WTC11 (cell line): ENCODE measurements around the gene UQCR10. TPM values are rescaled to one million over a fixed set of nuclear protein-coding genes. Genes with fewer than 3 reads are reported as not detected.

Experiments
- ATAC-seq: fragments of 200-7000 bp; cut with Tn5 transposase; 2 replicates; pipeline ENCODE4 v1.10.0; 2021; ENCODE audit warnings: mild to moderate bottlenecking, moderate library complexity
- CTCF ChIA-PET: fragments of 300-600 bp; sonication (Branson Sonifier 250); formaldehyde crosslinking; loops from one replicate; lab custom pipeline; 2021; ENCODE audit warnings: antibody characterized with exemption; lab: Charles Lee
- POLR2A ChIA-PET: fragments of 350-600 bp; sonication (Branson Sonifier 250); formaldehyde crosslinking; loops from one replicate; lab custom pipeline; 2021; ENCODE audit warnings: antibody characterized with exemption; lab: Charles Lee
- DNase-seq: peaks from one replicate; pipeline ENCODE4 v3.0.0; 2021; ENCODE audit warnings: low spot score
- H3K27ac Mint-ChIP-seq: 2 replicates; pipeline ENCODE4 v1.8.0; 2021; ENCODE audit warnings: mixed read lengths
- H3K27me3 Mint-ChIP-seq: 2 replicates; pipeline ENCODE4 v1.8.0; 2021; ENCODE audit warnings: low read depth, mild to moderate bottlenecking, moderate library complexity, mixed read lengths
- H3K36me3 Mint-ChIP-seq: 2 replicates; pipeline ENCODE4 v1.8.0; 2021; ENCODE audit warnings: mixed read lengths
- H3K4me1 Mint-ChIP-seq: 2 replicates; pipeline ENCODE4 v1.8.0; 2022; ENCODE audit warnings: mixed read lengths
- H3K4me3 Mint-ChIP-seq: 2 replicates; pipeline ENCODE4 v1.8.0; 2021; ENCODE audit warnings: mild to moderate bottlenecking, moderate library complexity, mixed read lengths
- H3K9me3 Mint-ChIP-seq: 2 replicates; pipeline ENCODE4 v1.8.0; 2021; ENCODE audit warnings: mixed read lengths
- CREM ChIP-seq: sonication (generic); formaldehyde crosslinking; IDR thresholded peaks from 2 replicates; pipeline ENCODE4 v1.8.1; 2022; ENCODE audit warnings: mild to moderate bottlenecking, missing genetic modification reagents, moderate library complexity
- E2F4 ChIP-seq: sonication (generic); formaldehyde crosslinking; IDR thresholded peaks from 2 replicates; pipeline ENCODE4 v1.8.1; 2022; ENCODE audit warnings: low read depth, mild to moderate bottlenecking, moderate library complexity, missing genetic modification reagents, borderline replicate concordance
- EMX1 ChIP-seq: fragments of 250-450 bp; sonication (Bioruptor Pico); IDR thresholded peaks from 2 replicates; pipeline ENCODE4 v1.8.0; 2021; ENCODE audit warnings: mild to moderate bottlenecking
- ETV6 ChIP-seq: sonication (generic); formaldehyde crosslinking; IDR thresholded peaks from 2 replicates; pipeline ENCODE4 v1.8.1; 2022; ENCODE audit warnings: mild to moderate bottlenecking, missing genetic modification reagents
- FOXP4 ChIP-seq: sonication (generic); formaldehyde crosslinking; IDR thresholded peaks from 2 replicates; pipeline ENCODE4 v1.8.0; 2022; ENCODE audit warnings: mild to moderate bottlenecking, missing genetic modification reagents
- GTF2I ChIP-seq: fragments of 250-450 bp; sonication (Bioruptor Pico); conservative IDR thresholded peaks from 2 replicates; pipeline ENCODE4 v1.4.0; 2021; ENCODE audit warnings: mild to moderate bottlenecking
- NFYB ChIP-seq: sonication (generic); formaldehyde crosslinking; conservative IDR thresholded peaks from 2 replicates; pipeline ENCODE4 v1.8.0; 2022; ENCODE audit warnings: low read depth, missing genetic modification reagents
- PRDM15 ChIP-seq: sonication (generic); formaldehyde crosslinking; IDR thresholded peaks from 2 replicates; pipeline ENCODE4 v1.8.0; 2022; ENCODE audit warnings: missing genetic modification reagents
- PRRX2 ChIP-seq: fragments of 250-450 bp; sonication (Bioruptor Pico); IDR thresholded peaks from 2 replicates; pipeline ENCODE4 v1.8.0; 2021; ENCODE audit warnings: mild to moderate bottlenecking
- RELA ChIP-seq: sonication (generic); formaldehyde crosslinking; IDR thresholded peaks from 2 replicates; pipeline ENCODE4 v1.8.1; 2022; ENCODE audit warnings: missing genetic modification reagents, mild to moderate bottlenecking, borderline replicate concordance
- SOX15 ChIP-seq: fragments of 250-450 bp; sonication (Bioruptor Pico); IDR thresholded peaks from 2 replicates; pipeline ENCODE4 v1.9.0; 2021; ENCODE audit warnings: mild to moderate bottlenecking
- SP1 ChIP-seq: sonication (generic); formaldehyde crosslinking; conservative IDR thresholded peaks from 2 replicates; pipeline ENCODE4 v1.8.1; 2022; ENCODE audit warnings: missing genetic modification reagents
- TEAD4 ChIP-seq: sonication (generic); formaldehyde crosslinking; IDR thresholded peaks from 2 replicates; pipeline ENCODE4 v1.8.0; 2022; ENCODE audit warnings: mild to moderate bottlenecking, missing genetic modification reagents
- ZNF281 ChIP-seq: sonication (generic); formaldehyde crosslinking; IDR thresholded peaks from 2 replicates; pipeline ENCODE4 v1.8.0; 2023; ENCODE audit warnings: mild to moderate bottlenecking, missing genetic modification reagents
- ZNF317 ChIP-seq: sonication (generic); formaldehyde crosslinking; IDR thresholded peaks from 2 replicates; pipeline ENCODE4 v1.8.1; 2023; ENCODE audit warnings: low read depth, mild to moderate bottlenecking, moderate library complexity, missing genetic modification reagents, borderline replicate concordance
- total RNA-seq: library from RNA; stranded (reverse); gene quantifications from 3 replicates; pipeline ENCODE4 v1.2.3, GENCODE V29; 2021

The UQCR10 gene
- total RNA-seq, 1 experiment from 2014 or later, result 119 TPM

- POLR2A ChIA-PET, result no interaction called here
- Mint-ChIP-seq H3K36me3 (peaks cover 13% of the 10 kb centered on the region; the same call in 1 of the 2 replicates), H3K4me1 (no peaks in the 10 kb centered on the region), H3K4me3 (no peak overlapping the region), H3K9me3 (no peaks in the 10 kb centered on the region), H3K27me3 (no peaks in the 10 kb centered on the region), H3K27ac (no peak overlapping the region)
- no peak for TF ChIP-seq SP1 (CRISPR knock-in tag)
- ATAC-seq (no peak), DNase-seq (no peak)
- CTCF ChIA-PET, result interaction anchor here (1.8 kb wide), 1 partner anchor 208 kb away, joined by 4 read pairs; no protein-coding TSS in a partner anchor
These were observed 30.2 kb downstream of the UQCR10 start for GRCh38 chr22:29797351-29797750.

GRCh38 chr22:29798318-29798717 lies 31.1 kb downstream of the UQCR10 start:
- no peak for TF ChIP-seq SOX15 (CRISPR knock-in tag)
- TF ChIP-seq NFYB (CRISPR knock-in tag), result no peak
- no peak for TF ChIP-seq PRDM15 (CRISPR knock-in tag)
- TF ChIP-seq FOXP4 (CRISPR knock-in tag), result no peak
- no peak for TF ChIP-seq PRRX2 (CRISPR knock-in tag)
- no peak for TF ChIP-seq E2F4 (CRISPR knock-in tag)
- no peak for TF ChIP-seq GTF2I (CRISPR knock-in tag)
- TF ChIP-seq, all 79 proteins: peak for 0
- ATAC-seq, result no peak
- no peaks in the 10 kb centered on the region for H3K27me3 Mint-ChIP-seq
- no peak overlapping the region for H3K27ac Mint-ChIP-seq
- CTCF ChIA-PET, result no interaction called here
- H3K9me3 Mint-ChIP-seq, result no peaks in the 10 kb centered on the region
- no peak for DNase-seq
- peaks cover 9% of the 10 kb centered on the region; the same call in 1 of the 2 replicates for H3K36me3 Mint-ChIP-seq
- no peaks in the 10 kb centered on the region for H3K4me1 Mint-ChIP-seq
- POLR2A ChIA-PET, result no interaction called here
- no peak overlapping the region for H3K4me3 Mint-ChIP-seq

GRCh38 chr22:29798801-29799200 lies 31.6 kb downstream of the UQCR10 start:
- no peak for DNase-seq
- H3K27ac Mint-ChIP-seq, result no peak overlapping the region
- peaks cover 12% of the 10 kb centered on the region for H3K36me3 Mint-ChIP-seq
- H3K9me3 Mint-ChIP-seq, result no peaks in the 10 kb centered on the region
- no peaks in the 10 kb centered on the region for H3K4me1 Mint-ChIP-seq
- CTCF ChIA-PET, result no interaction called here
- POLR2A ChIA-PET, result no interaction called here
- TF ChIP-seq ZNF281 (CRISPR knock-in tag), result no peak
- TF ChIP-seq EMX1 (CRISPR knock-in tag), result no peak
- TF ChIP-seq ZNF317 (CRISPR knock-in tag), result no peak
- no peak for TF ChIP-seq PRDM15 (CRISPR knock-in tag)
- TF ChIP-seq ETV6, result no peak
- no peak for TF ChIP-seq TEAD4 (CRISPR knock-in tag)
- TF ChIP-seq PRRX2 (CRISPR knock-in tag), result no peak
- no peak for TF ChIP-seq SOX15 (CRISPR knock-in tag)
- no peak for TF ChIP-seq CREM (CRISPR knock-in tag)
- no peak for TF ChIP-seq RELA (CRISPR knock-in tag)
- TF ChIP-seq E2F4 (CRISPR knock-in tag), result no peak
- TF ChIP-seq, all 79 proteins: peak for 0
- H3K4me3 Mint-ChIP-seq, result no peak overlapping the region
- no peaks in the 10 kb centered on the region for H3K27me3 Mint-ChIP-seq
- no peak for ATAC-seq
